ENCODE data around the gene THSD7B.
"Not testable (repeated sequence)": the region's sequence is repeated elsewhere in the genome, so short reads cannot be mapped to it uniquely, and the experiment has no call there.

Gene THSD7B

GRCh38 chr2:136917411-136917881, 152.1 kb downstream of the THSD7B start:
- no peak for ATAC-seq (replicated peaks; ENCODE audit: extremely low read depth, poor library complexity, severe bottlenecking)
- no peak overlapping the region for H3K27ac Mint-ChIP-seq (ENCODE audit: low read depth)
- DNase-seq (ENCODE audit: low spot score in 2 of 2) = no peak
- no peaks in the 10 kb centered on the region for H3K9me3 Mint-ChIP-seq
- no peak overlapping the region for H3K4me3 Mint-ChIP-seq
- no peaks in the 10 kb centered on the region for H3K27me3 Mint-ChIP-seq
- peaks cover 1% of the 10 kb centered on the region for H3K36me3 Mint-ChIP-seq (ENCODE audit: insufficient read depth)
- H3K4me1 Mint-ChIP-seq = no peaks in the 10 kb centered on the region

- Mint-ChIP-seq H3K4me1 (no peaks in the 10 kb centered on the region), H3K9me3 (no peaks in the 10 kb centered on the region), H3K27ac (ENCODE audit: low read depth) (no peak overlapping the region), H3K27me3 (no peaks in the 10 kb centered on the region), H3K36me3 (ENCODE audit: insufficient read depth) (no peaks in the 10 kb centered on the region), H3K4me3 (no peak overlapping the region)
- ATAC-seq (replicated peaks; ENCODE audit: extremely low read depth, poor library complexity, severe bottlenecking) (no peak), DNase-seq (ENCODE audit: low spot score in 2 of 2) (no peak)
Measured at GRCh38 chr2:136919682-136920081, 154.3 kb downstream of the THSD7B start.

DNA sequence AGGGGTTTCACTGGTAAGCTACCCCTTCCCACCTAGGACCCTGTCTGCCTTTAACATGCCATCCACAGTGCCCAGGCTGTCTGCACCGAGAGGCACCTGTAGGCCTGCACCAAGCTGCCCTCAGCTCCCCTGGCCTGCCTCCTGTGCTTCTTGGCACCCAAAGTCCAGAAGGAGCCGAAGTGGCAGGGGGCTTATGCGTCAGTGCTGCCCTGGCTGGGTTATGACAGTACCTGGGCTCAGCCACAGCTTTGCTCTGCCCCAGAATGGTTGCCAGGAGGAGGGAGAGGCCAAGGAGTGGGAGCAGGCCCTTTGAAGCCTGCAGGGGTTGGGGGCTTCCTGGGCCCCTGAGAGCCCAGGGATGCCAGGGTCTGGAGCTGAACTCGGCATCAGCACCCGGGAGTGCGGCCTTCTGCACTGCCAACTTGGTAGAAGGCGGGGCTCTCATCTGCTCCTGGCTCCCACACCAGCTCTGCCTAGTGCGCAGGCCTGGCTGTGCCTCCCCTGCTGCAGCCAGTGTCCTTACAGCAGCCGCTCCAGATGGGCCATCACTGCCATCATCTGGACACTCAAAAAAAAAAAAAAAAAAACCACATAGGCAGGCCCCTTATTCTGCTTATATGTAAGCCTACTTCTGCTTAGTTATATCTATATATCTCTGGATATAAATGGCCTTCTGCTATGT, 155.4 kb downstream of the THSD7B start:
- no peaks in the 10 kb centered on the region for H3K4me1 Mint-ChIP-seq
- H3K36me3 Mint-ChIP-seq (ENCODE audit: insufficient read depth) = no peaks in the 10 kb centered on the region
- peaks cover 2% of the 10 kb centered on the region for H3K9me3 Mint-ChIP-seq
- no peak for ATAC-seq (replicated peaks; ENCODE audit: extremely low read depth, poor library complexity, severe bottlenecking)
- no peak for DNase-seq (ENCODE audit: low spot score in 2 of 2)
- no peaks in the 10 kb centered on the region for H3K27me3 Mint-ChIP-seq
- no peak overlapping the region for H3K4me3 Mint-ChIP-seq
- H3K27ac Mint-ChIP-seq (ENCODE audit: low read depth) = no peak overlapping the region

DNA sequence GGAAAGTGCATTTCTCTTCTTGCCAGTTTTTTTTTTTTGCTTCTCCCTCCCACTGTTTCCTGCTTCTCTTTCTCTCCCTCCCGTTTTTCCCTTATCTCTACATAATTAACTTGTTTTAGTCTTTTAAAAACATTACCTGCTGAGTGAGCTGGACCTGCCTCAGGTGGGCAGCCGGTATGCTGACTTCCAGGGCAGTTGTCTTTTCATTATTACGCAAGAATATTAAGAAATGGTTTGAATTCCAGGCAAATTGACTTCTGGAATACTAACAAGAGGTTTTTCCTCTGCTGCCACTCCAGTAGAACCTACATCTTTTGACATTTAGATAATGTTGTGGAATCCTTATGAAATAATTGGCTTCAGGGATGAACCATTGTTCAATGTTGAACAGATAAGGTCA, 161.8 kb downstream of the THSD7B start:
- peaks cover 6% of the 10 kb centered on the region for H3K9me3 Mint-ChIP-seq
- no peaks in the 10 kb centered on the region for H3K4me1 Mint-ChIP-seq
- H3K27me3 Mint-ChIP-seq = no peaks in the 10 kb centered on the region
- ATAC-seq (replicated peaks; ENCODE audit: extremely low read depth, poor library complexity, severe bottlenecking) = no peak
- H3K36me3 Mint-ChIP-seq (ENCODE audit: insufficient read depth) = no peaks in the 10 kb centered on the region
- H3K4me3 Mint-ChIP-seq = no peak overlapping the region
- DNase-seq (ENCODE audit: low spot score in 2 of 2) = no peak
- no peak overlapping the region for H3K27ac Mint-ChIP-seq (ENCODE audit: low read depth)

- ATAC-seq (replicated peaks; ENCODE audit: extremely low read depth, poor library complexity, severe bottlenecking) (no peak), DNase-seq (ENCODE audit: low spot score in 2 of 2) (no peak)
- Mint-ChIP-seq H3K27ac (ENCODE audit: low read depth) (no peak overlapping the region), H3K4me1 (no peaks in the 10 kb centered on the region), H3K36me3 (ENCODE audit: insufficient read depth) (no peaks in the 10 kb centered on the region), H3K27me3 (no peaks in the 10 kb centered on the region), H3K4me3 (no peak overlapping the region), H3K9me3 (peaks cover 6% of the 10 kb centered on the region)
Measured at GRCh38 chr2:136929531-136929930, 164.2 kb downstream of the THSD7B start.

GRCh38 chr2:136932700-136933099, 167.4 kb downstream of the THSD7B start:
- Mint-ChIP-seq H3K27ac (ENCODE audit: low read depth) (no peak overlapping the region), H3K36me3 (ENCODE audit: insufficient read depth) (no peaks in the 10 kb centered on the region), H3K9me3 (no peaks in the 10 kb centered on the region), H3K4me3 (no peak overlapping the region), H3K4me1 (no peaks in the 10 kb centered on the region), H3K27me3 (no peaks in the 10 kb centered on the region)
- no peak for ATAC-seq (replicated peaks; ENCODE audit: extremely low read depth, poor library complexity, severe bottlenecking)
- DNase-seq (ENCODE audit: low spot score in 2 of 2) = no peak

DNA sequence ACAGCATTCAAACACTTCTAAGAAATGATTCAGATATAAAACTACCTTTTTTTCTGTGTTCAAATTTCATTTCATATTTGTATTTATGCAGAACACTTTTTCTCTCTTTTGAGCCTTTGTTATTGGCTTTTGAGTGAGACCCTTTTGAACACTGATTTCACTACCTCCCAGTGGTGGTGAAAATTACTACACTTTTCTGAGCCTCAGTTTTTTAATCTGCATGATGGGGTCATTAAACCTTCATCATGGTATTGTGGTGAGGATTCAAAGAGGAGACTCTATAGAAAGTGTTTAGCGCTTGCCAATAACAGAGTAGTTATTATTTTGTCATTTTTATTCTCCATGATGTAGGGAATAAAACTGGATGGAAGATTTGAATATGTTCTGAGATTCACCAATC, 169.8 kb downstream of the THSD7B start:
- H3K4me3 Mint-ChIP-seq = no peak overlapping the region
- peaks cover 7% of the 10 kb centered on the region for H3K9me3 Mint-ChIP-seq
- no peak overlapping the region for H3K27ac Mint-ChIP-seq (ENCODE audit: low read depth)
- no peaks in the 10 kb centered on the region for H3K27me3 Mint-ChIP-seq
- no peaks in the 10 kb centered on the region for H3K36me3 Mint-ChIP-seq (ENCODE audit: insufficient read depth)
- H3K4me1 Mint-ChIP-seq = no peaks in the 10 kb centered on the region
- ATAC-seq (replicated peaks; ENCODE audit: extremely low read depth, poor library complexity, severe bottlenecking) (no peak), DNase-seq (ENCODE audit: low spot score in 2 of 2) (no peak)

GRCh38 chr2:136956050-136956449, 190.7 kb downstream of the THSD7B start:
- DNase-seq (ENCODE audit: low spot score in 2 of 2) (no peak), ATAC-seq (replicated peaks; ENCODE audit: extremely low read depth, poor library complexity, severe bottlenecking) (no peak)
- H3K36me3 Mint-ChIP-seq (ENCODE audit: insufficient read depth) = no peaks in the 10 kb centered on the region
- no peaks in the 10 kb centered on the region for H3K27me3 Mint-ChIP-seq
- no peak overlapping the region for H3K4me3 Mint-ChIP-seq
- no peaks in the 10 kb centered on the region for H3K4me1 Mint-ChIP-seq
- no peak overlapping the region for H3K27ac Mint-ChIP-seq (ENCODE audit: low read depth)
- peaks cover 4% of the 10 kb centered on the region for H3K9me3 Mint-ChIP-seq

GRCh38 chr2:136957044-136957443, 191.7 kb downstream of the THSD7B start:
- Mint-ChIP-seq H3K4me1 (no peaks in the 10 kb centered on the region), H3K27me3 (no peaks in the 10 kb centered on the region), H3K4me3 (no peak overlapping the region), H3K9me3 (peaks cover 4% of the 10 kb centered on the region), H3K27ac (ENCODE audit: low read depth) (no peak overlapping the region), H3K36me3 (ENCODE audit: insufficient read depth) (no peaks in the 10 kb centered on the region)
- DNase-seq (ENCODE audit: low spot score in 2 of 2) (no peak), ATAC-seq (replicated peaks; ENCODE audit: extremely low read depth, poor library complexity, severe bottlenecking) (no peak)

GRCh38 chr2:136962105-136962725, 196.9 kb downstream of the THSD7B start:
- no peaks in the 10 kb centered on the region for H3K36me3 Mint-ChIP-seq (ENCODE audit: insufficient read depth)
- no peaks in the 10 kb centered on the region for H3K4me1 Mint-ChIP-seq
- H3K4me3 Mint-ChIP-seq = no peak overlapping the region
- no peaks in the 10 kb centered on the region for H3K27me3 Mint-ChIP-seq
- peaks cover 8% of the 10 kb centered on the region for H3K9me3 Mint-ChIP-seq
- no peak for ATAC-seq (replicated peaks; ENCODE audit: extremely low read depth, poor library complexity, severe bottlenecking)
- DNase-seq (ENCODE audit: low spot score in 2 of 2) = no peak
- no peak overlapping the region for H3K27ac Mint-ChIP-seq (ENCODE audit: low read depth)

- no peak overlapping the region for H3K4me3 Mint-ChIP-seq
- no peaks in the 10 kb centered on the region for H3K36me3 Mint-ChIP-seq (ENCODE audit: insufficient read depth)
- H3K4me1 Mint-ChIP-seq = no peaks in the 10 kb centered on the region
- no peak for ATAC-seq (replicated peaks; ENCODE audit: extremely low read depth, poor library complexity, severe bottlenecking)
- H3K27me3 Mint-ChIP-seq = no peaks in the 10 kb centered on the region
- no peak overlapping the region for H3K27ac Mint-ChIP-seq (ENCODE audit: low read depth)
- DNase-seq (ENCODE audit: low spot score in 2 of 2) = no peak
- peaks cover 4% of the 10 kb centered on the region for H3K9me3 Mint-ChIP-seq
Measured at GRCh38 chr2:136966485-136966884, 201.1 kb downstream of the THSD7B start.

DNA sequence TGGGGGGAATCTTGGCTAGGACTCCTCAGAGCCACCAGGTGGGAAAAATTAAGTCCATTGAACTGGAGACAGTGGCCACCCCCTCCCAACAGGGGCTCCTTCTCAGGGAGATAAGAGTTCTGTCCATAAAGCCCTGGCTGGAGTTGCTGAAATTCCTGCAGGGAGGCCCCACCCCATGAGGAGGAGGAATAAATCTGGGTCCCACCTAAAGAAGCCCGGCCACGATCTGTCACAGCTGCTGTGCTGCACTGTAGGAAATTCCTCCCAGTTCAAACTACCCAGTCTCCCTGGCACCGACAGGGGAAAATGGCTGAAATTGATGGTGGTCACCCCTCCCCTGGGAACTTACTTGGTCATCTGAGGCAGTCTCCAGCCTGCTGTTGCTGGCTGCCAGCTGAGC, 215.0 kb downstream of the THSD7B start:
- Mint-ChIP-seq H3K36me3 (ENCODE audit: insufficient read depth) (peaks cover 2% of the 10 kb centered on the region), H3K27ac (ENCODE audit: low read depth) (no peak overlapping the region), H3K9me3 (peaks cover 13% of the 10 kb centered on the region), H3K4me3 (no peak overlapping the region), H3K27me3 (peaks cover 7% of the 10 kb centered on the region), H3K4me1 (no peaks in the 10 kb centered on the region)
- no peak for ATAC-seq (replicated peaks; ENCODE audit: extremely low read depth, poor library complexity, severe bottlenecking)
- no peak for DNase-seq (ENCODE audit: low spot score in 2 of 2)

DNA sequence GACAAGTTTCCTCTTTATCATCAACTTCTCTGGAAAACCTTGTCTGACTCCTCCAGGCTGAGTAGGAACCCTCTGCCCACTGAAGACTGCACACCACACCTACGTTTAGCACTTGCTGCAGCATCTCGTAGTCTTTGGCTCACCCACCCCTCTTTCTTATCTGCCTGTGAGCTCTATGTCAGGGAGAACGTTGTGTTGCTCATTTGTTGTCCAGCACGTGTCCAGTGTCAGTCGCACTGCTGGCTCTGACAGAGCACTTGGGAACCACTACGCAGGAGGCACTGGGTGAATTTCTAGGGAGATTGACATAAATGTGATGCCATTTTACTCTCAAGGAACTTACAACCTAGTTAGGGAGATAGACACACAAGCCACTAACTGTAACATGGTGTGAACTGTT, 216.3 kb downstream of the THSD7B start:
- H3K4me3 Mint-ChIP-seq; H3K4me1 Mint-ChIP-seq; H3K27ac Mint-ChIP-seq (ENCODE audit: low read depth); DNase-seq (ENCODE audit: low spot score in 2 of 2); H3K36me3 Mint-ChIP-seq (ENCODE audit: insufficient read depth); H3K27me3 Mint-ChIP-seq; ATAC-seq (replicated peaks; ENCODE audit: extremely low read depth, poor library complexity, severe bottlenecking): not testable (repeated sequence)
- peaks cover 13% of the 10 kb centered on the region for H3K9me3 Mint-ChIP-seq

Measured in central memory CD8-positive, alpha-beta T cell (primary cell).